ENCODE measurements around the gene MCTP2.

The MCTP2 gene

DNA sequence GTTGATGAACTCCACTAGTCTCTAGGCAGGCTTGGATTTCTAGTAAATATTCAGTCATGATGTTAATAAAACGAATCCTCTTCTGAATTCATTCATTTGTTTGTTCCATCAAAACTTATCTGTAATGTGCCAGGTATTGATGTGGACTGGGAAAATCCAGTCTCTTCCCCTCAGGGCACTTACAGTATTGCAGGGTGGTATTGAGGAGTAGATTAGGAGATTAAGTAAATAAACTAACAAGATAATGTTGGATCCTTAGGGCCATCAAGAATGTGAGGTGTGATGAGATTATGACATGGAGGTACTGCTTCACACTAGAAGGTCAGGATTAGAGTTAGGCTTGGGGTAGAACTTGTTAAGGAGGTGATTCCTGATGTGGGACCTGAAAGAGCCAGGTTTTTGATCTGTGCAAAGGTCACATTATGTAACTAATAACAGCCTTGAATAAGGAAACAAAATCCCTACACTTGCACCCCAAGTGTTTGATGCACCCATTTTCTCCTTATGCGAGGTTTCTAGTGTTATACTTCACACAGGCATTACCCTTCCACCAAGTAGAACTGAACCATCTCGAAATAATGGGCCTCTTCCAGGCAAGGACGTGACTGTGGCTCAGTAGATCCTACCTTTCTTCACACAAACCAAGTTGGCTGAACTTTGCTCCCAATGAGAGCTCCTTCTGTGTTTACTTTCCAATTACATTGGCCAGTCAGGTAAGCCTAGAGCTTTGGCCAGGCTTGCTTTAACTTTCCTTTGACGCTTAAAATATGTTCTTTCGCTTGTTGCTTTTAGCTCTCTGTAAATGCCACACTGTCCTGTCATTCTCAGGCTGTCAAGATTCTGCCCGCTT, 16.7 kb downstream of the MCTP2 start:
- POLR2A ChIA-PET, result no interaction called here
- no peak overlapping the region for H3K4me3 ChIP-seq (ENCODE audit: low read depth, low read length)
- DNase-seq (ENCODE audit: low read depth, low spot score), result no peak
- TF ChIP-seq, protein P1, sequence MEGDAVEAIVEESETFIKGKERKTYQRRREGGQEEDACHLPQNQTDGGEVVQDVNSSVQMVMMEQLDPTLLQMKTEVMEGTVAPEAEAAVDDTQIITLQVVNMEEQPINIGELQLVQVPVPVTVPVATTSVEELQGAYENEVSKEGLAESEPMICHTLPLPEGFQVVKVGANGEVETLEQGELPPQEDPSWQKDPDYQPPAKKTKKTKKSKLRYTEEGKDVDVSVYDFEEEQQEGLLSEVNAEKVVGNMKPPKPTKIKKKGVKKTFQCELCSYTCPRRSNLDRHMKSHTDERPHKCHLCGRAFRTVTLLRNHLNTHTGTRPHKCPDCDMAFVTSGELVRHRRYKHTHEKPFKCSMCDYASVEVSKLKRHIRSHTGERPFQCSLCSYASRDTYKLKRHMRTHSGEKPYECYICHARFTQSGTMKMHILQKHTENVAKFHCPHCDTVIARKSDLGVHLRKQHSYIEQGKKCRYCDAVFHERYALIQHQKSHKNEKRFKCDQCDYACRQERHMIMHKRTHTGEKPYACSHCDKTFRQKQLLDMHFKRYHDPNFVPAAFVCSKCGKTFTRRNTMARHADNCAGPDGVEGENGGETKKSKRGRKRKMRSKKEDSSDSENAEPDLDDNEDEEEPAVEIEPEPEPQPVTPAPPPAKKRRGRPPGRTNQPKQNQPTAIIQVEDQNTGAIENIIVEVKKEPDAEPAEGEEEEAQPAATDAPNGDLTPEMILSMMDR (IDR thresholded peaks at IDR 0.05; ENCODE audit: insufficient read depth, low read length, missing control alignments), result no peak
- CTCF ChIA-PET, result no interaction called here

DNA sequence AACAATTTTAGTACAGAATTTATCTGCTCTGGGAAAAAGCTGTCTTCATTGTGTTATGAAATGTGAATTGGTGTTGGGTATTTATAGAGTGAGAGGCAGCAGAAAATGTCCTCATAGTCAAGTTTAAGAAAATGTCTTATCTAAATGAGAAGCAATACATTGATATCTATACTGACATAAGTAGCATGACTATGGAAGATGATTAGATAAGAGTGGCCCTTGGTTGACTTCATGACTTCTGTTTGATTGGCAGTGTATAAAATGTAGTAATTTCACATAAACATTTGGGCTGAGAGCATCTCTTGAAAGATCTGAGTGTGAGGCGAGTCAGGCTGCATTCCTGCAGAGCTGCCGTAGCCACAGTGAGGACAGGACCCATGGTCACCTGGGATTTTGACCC, 19.4 kb downstream of the MCTP2 start:
- H3K4me3 ChIP-seq (ENCODE audit: low read depth, low read length), result no peak overlapping the region
- TF ChIP-seq, protein P1 (IDR thresholded peaks at IDR 0.05; ENCODE audit: insufficient read depth, low read length, missing control alignments), result no peak
- ChIA-PET CTCF (interaction anchor here (0.7 kb wide), 1 partner anchor 12 kb away, joined by 3 read pairs; no protein-coding TSS in a partner anchor), POLR2A (no interaction called here)
- no peak for DNase-seq (ENCODE audit: low read depth, low spot score)

DNA sequence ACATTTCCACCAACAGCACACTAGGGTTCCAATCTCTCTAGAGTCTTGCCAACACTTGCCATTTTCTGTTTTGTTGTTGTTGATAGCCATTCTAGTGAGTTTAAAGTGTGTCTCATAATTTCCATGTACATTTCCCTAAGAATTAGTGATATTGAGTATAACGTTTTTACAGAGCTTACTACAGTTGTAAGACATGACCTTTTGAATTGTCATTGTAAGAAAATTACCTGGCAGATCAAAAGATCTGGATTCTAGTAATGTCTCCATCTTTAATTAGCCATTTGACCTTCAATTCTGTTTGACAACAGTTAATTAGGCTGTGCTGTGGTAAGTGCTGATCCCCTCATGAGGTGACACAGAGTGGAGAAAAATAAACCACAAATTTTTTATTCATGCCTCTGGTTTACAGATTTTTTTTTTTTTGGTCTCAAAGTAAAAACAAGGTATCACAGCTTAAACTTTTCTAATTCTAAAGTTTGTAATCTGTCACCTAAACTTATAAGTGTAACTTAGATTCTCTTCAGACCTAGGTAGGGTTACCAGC, 20.9 kb downstream of the MCTP2 start:
- CTCF ChIA-PET, result no interaction called here
- POLR2A ChIA-PET, result no interaction called here
- no peak overlapping the region for H3K4me3 ChIP-seq (ENCODE audit: low read depth, low read length)
- TF ChIP-seq, protein P1 (IDR thresholded peaks at IDR 0.05; ENCODE audit: insufficient read depth, low read length, missing control alignments), result no peak
- DNase-seq (ENCODE audit: low read depth, low spot score), result no peak

DNA sequence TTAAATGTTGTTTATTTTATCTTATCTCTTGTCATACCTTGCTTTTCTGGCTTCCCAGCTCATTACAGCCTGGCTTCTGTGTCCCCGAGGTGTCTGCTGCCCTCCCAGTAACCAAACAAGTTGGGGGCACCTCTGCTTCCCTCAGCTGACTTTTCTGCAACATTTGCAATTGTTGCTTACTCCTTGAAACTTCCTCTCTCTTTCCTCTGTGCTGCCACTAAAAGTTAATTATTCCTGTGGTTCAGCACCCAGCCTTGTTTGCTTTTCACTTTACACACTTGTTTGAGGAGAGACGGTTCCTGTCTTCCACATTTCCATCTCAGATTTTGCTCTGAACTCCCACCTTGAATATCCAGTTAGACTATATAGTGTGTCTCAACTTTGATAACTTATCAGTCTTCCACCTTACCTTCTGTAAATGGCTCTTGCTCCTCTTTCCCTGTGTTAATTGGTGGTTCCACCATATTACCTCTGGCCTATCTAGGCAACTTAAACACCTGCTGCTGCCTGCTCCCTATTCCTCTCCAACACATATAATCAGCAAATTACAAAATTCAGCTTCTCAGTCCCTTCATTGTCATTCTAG, 21.6 kb downstream of the MCTP2 start:
- ChIA-PET POLR2A (no interaction called here), CTCF (interaction anchor here (1.4 kb wide), 1 partner anchor 71 kb away, joined by 3 read pairs; no protein-coding TSS in a partner anchor)
- H3K4me3 ChIP-seq (ENCODE audit: low read depth, low read length), result no peak overlapping the region

DNA sequence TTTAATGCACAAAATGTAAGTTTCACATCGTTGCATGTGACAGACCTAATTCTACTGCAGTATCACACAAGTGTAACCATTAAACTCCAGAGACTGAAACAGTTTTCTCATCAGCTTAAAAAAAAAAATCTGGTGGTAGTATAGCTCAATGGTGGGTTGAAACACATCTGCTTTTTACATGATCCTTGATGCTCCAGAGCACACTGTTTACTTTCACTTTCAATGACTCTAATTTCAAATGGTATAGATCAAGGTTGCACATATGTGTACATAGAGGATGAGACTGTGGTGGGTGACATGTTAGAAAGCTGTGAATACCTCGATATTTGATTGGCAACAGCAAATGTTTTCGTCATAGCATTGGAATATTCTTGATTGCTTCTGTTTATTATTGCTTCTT, 22.4 kb downstream of the MCTP2 start:
- no peak overlapping the region for H3K4me3 ChIP-seq (ENCODE audit: low read depth, low read length)
- TF ChIP-seq, protein P1 (IDR thresholded peaks at IDR 0.05; ENCODE audit: insufficient read depth, low read length, missing control alignments), result no peak
- CTCF ChIA-PET, result interaction anchor here (1.4 kb wide), 1 partner anchor 70 kb away, joined by 3 read pairs; no protein-coding TSS in a partner anchor
- POLR2A ChIA-PET, result no interaction called here
- DNase-seq (ENCODE audit: low read depth, low spot score), result no peak

More for the DNA sequence above, 21.6 kb downstream of the MCTP2 start:
- DNase-seq (ENCODE audit: low read depth, low spot score), result no peak
- TF ChIP-seq, protein P1 (IDR thresholded peaks at IDR 0.05; ENCODE audit: insufficient read depth, low read length, missing control alignments), result no peak

DNA sequence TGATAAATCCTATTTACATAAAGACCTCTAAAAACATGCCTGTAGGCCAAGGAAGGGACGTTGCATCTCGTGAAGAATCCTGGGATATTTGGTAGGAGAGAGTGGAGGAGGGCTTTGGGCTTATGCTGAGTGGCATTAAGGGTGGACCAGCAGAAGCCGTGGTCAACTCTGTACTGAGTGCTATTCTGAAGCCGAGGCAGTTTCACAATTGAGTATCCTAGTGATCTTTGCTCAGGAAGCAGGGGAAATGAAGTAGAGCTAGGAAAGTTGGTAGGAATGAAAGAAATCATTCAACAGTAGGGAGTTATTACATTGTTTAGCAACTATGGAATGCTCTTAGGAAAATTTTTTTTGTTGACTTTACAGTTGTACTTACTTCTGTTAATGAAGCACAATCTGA, 24.2 kb downstream of the MCTP2 start:
- POLR2A ChIA-PET, result no interaction called here
- no peak for DNase-seq (ENCODE audit: low read depth, low spot score)
- TF ChIP-seq, protein P1 (IDR thresholded peaks at IDR 0.05; ENCODE audit: insufficient read depth, low read length, missing control alignments), result no peak
- H3K4me3 ChIP-seq (ENCODE audit: low read depth, low read length), result no peak overlapping the region
- CTCF ChIA-PET, result no interaction called here

Measured in AG04449 (cell line).